Astrocyte of the spinal cord (primary cell): ENCODE measurements around the gene AATF.

ENCODE experiments used
- DNase-seq: peaks from one replicate; pipeline ENCODE4 v3.0.0; 2011; ENCODE audit warnings: low read depth, low spot score
- H3K4me3 ChIP-seq: 2 replicates; pipeline ENCODE4 v1.5.1; 2011; ENCODE audit warnings: low read depth, mild to moderate bottlenecking, low read length, moderate library complexity
- CTCF ChIP-seq: IDR thresholded peaks from 2 replicates; pipeline ENCODE4 v1.5.1; 2012; ENCODE audit warnings: low read depth, mild to moderate bottlenecking, low read length, inconsistent platforms
- in situ Hi-C: cut with HindIII; loops from 2 replicates; pipeline ENCODE4 v1.10.0; 2017; ENCODE audit warnings: low sequenced_read_pairs

Gene AATF

GRCh38 chr17:37090941-37091340 lies 142.2 kb downstream of the AATF start:
- DNase-seq, result no peak
- no peak overlapping the region for H3K4me3 ChIP-seq
- in situ Hi-C loops, result no loop called here
- no peak for TF ChIP-seq CTCF

GRCh38 chr17:37092071-37092470 lies 143.3 kb downstream of the AATF start:
- TF ChIP-seq CTCF, result no peak
- no peak overlapping the region for H3K4me3 ChIP-seq
- no peak for DNase-seq
- in situ Hi-C loops, result no loop called here

- no peak for DNase-seq
- in situ Hi-C loops, result no loop called here
- H3K4me3 ChIP-seq, result no peak overlapping the region
- no peak for TF ChIP-seq CTCF
Measured at GRCh38 chr17:37092701-37093100, 143.9 kb downstream of the AATF start.

GRCh38 chr17:37094391-37094790 lies 145.6 kb downstream of the AATF start:
- in situ Hi-C loops, result no loop called here
- TF ChIP-seq CTCF, result no peak
- DNase-seq, result no peak
- no peak overlapping the region for H3K4me3 ChIP-seq

- no peak for DNase-seq
Measured at GRCh38 chr17:37096071-37096470, 147.3 kb downstream of the AATF start.

GRCh38 chr17:37097154-37097553 lies 148.4 kb downstream of the AATF start:
- TF ChIP-seq CTCF, result no peak
- no peak overlapping the region for H3K4me3 ChIP-seq
- in situ Hi-C loops, result no loop called here
- DNase-seq, result no peak

More at GRCh38 chr17:37096071-37096470, 147.3 kb downstream of the AATF start:
- no peak for TF ChIP-seq CTCF
- no peak overlapping the region for H3K4me3 ChIP-seq
- in situ Hi-C loops, result no loop called here

GRCh38 chr17:37098152-37098551 lies 149.4 kb downstream of the AATF start:
- H3K4me3 ChIP-seq, result no peak overlapping the region
- no peak for DNase-seq
- in situ Hi-C loops, result no loop called here
- TF ChIP-seq CTCF, result no peak
